A549 treated with AZD9567 at 1 μM for 4 hours (cell line): ENCODE data around the gene OR14C36. TPM values are rescaled to one million over a fixed set of nuclear protein-coding genes. Genes with fewer than 3 reads are reported as not detected.

Source experiments
- total RNA-seq: library from RNA; stranded (reverse); fragments of 200-300 nt; extraction: Qiagen RNA extraction; gene quantifications from 5 replicates; pipeline ENCODE4 v1.2.3, GENCODE V29; 2022; ENCODE audit not compliant: insufficient read depth

OR14C36 gene, protein sequence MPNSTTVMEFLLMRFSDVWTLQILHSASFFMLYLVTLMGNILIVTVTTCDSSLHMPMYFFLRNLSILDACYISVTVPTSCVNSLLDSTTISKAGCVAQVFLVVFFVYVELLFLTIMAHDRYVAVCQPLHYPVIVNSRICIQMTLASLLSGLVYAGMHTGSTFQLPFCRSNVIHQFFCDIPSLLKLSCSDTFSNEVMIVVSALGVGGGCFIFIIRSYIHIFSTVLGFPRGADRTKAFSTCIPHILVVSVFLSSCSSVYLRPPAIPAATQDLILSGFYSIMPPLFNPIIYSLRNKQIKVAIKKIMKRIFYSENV
- total RNA-seq: not detected in 5 replicates

GRCh38 chr1:248348475-248348874, at the start of gene OR14C36:
OR14C36 (plus strand) TSS chr1:248348775; CDS start chr1:248348775, 0 bp downstream.

GRCh38 chr1:248303324-248303723, 45.3 kb upstream of the OR14C36 start, which contains the start of gene OR2T12:
OR2T12 (minus strand) TSS chr1:248303424; CDS start chr1:248295578, 7,846 bp downstream.

GRCh38 chr1:248324468-248324867, 24.1 kb upstream of the OR14C36 start, which contains the start of gene OR2M7:
OR2M7 (minus strand) TSS chr1:248324568; CDS start chr1:248324568, 0 bp downstream.

GRCh38 chr1:248361121-248361715, 12.6 kb downstream of the OR14C36 start, which contains the start of gene OR2T4:
OR2T4 (plus strand) TSS chr1:248361665; CDS start chr1:248361665, 0 bp downstream.

DNA sequence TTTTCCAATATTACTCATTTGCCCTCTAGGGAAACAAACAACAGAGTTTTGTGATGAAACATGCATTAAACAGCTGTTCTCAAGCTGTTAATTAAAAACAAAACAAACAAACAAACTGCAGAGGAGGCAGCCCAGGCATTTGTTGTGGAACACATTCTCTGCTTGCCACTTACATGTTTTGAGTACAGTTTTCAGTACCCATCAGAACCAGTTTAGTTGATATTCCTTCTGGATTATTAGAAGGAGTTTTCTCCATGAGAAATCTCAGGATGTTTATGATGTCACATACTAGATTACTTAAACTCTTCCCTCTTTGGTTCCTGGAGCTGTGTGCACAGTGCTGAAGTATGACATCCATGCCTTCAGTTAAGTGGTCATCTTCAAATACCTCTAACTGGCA, 26.9 kb downstream of the OR14C36 start, which contains the start of gene OR2T6:
OR2T6 (plus strand) TSS at position 301 of the 400 bp plus-strand sequence. CDS start 11,863 bp downstream, outside the sequence.

Other genes with a start within 250 kb of the OR14C36 start
- gene OR2M5, start 203.6 kb upstream of the OR14C36 start, total RNA-seq: not detected in 5 replicates
- not detected in 5 replicates for gene OR2M2, start 174.0 kb upstream of the OR14C36 start, total RNA-seq
- gene OR2M3, start 151.5 kb upstream of the OR14C36 start, total RNA-seq: not detected in 5 replicates
- not detected in 5 replicates for gene OR2M4, start 117.4 kb upstream of the OR14C36 start, total RNA-seq
- not detected in 5 replicates for gene OR2T33, start 70.8 kb upstream of the OR14C36 start, total RNA-seq
- gene OR2T12, start 45.4 kb upstream of the OR14C36 start, total RNA-seq: not detected in 5 replicates
- gene OR2M7, start 24.2 kb upstream of the OR14C36 start, total RNA-seq: not detected in 5 replicates
- not detected in 5 replicates for gene OR2T4, start 12.9 kb downstream of the OR14C36 start, total RNA-seq
- gene OR2T6, start 27.0 kb downstream of the OR14C36 start, total RNA-seq: not detected in 5 replicates
- not detected in 5 replicates for gene OR2T1, start 54.3 kb downstream of the OR14C36 start, total RNA-seq
- gene OR2T2, start 96.9 kb downstream of the OR14C36 start, total RNA-seq: not detected in 5 replicates
- gene OR2T3, start 124.6 kb downstream of the OR14C36 start, total RNA-seq: not detected in 5 replicates
- not detected in 5 replicates for gene OR2T5, start 139.8 kb downstream of the OR14C36 start, total RNA-seq
- not detected in 5 replicates for gene OR2G6, start 159.3 kb downstream of the OR14C36 start, total RNA-seq
- gene OR2T29, start 214.0 kb downstream of the OR14C36 start, total RNA-seq: not detected in 5 replicates
- not detected in 5 replicates for gene OR2T34, start 226.0 kb downstream of the OR14C36 start, total RNA-seq
- not detected in 5 replicates for gene OR2T10, start 248.9 kb downstream of the OR14C36 start, total RNA-seq